Nephron (organoid): ENCODE results near the gene MGRN1.

ENCODE experiments used
- H3K27ac Mint-ChIP-seq, 3 experiments: 2 replicates each; pipeline ENCODE4 v1.8.0; 2020; ENCODE audit warnings: mixed read lengths in 3 of 3, mild to moderate bottlenecking in 2 of 3, moderate library complexity in 1 of 3
- H3K27me3 Mint-ChIP-seq: 2 replicates; pipeline ENCODE4 v1.8.0; 2021; ENCODE audit warnings: low read depth, mild to moderate bottlenecking, moderate library complexity, mixed read lengths
- H3K36me3 Mint-ChIP-seq: 2 replicates; pipeline ENCODE4 v1.8.0; 2020; ENCODE audit warnings: low read depth, mixed read lengths
- H3K4me1 Mint-ChIP-seq: 2 replicates; pipeline ENCODE4 v1.8.0; 2020; ENCODE audit warnings: mixed read lengths
- H3K4me3 Mint-ChIP-seq, 3 experiments: 2 replicates each; pipeline ENCODE4 v1.8.0; 2020; ENCODE audit warnings: mild to moderate bottlenecking in 3 of 3, mixed read lengths in 3 of 3, moderate library complexity in 2 of 3
- H3K9me3 Mint-ChIP-seq: 2 replicates; pipeline ENCODE4 v1.8.0; 2020; ENCODE audit warnings: mixed read lengths
- CTCF ChIP-seq, 3 experiments: fragments of 200-600 bp; sonication (generic); IDR thresholded peaks; one replicate each; pipeline ENCODE4 v1.5.0; 2021; ENCODE audit warnings: antibody characterized with exemption in 3 of 3; ENCODE audit not compliant: unreplicated experiment in 3 of 3

Gene MGRN1

GRCh38 chr16:4583906-4584305, 40.7 kb upstream of the MGRN1 start:
- Mint-ChIP-seq H3K36me3 (no peaks in the 10 kb centered on the region), H3K27ac (no peak overlapping the region), H3K9me3 (peaks cover 2% of the 10 kb centered on the region), H3K4me1 (peaks cover 6% of the 10 kb centered on the region), H3K27me3 (peaks cover 5% of the 10 kb centered on the region), H3K4me3 (no peak overlapping the region)
- no peak for TF ChIP-seq CTCF (IDR thresholded peaks at IDR 0.05; ENCODE audit: unreplicated experiment in 3 of 3)

DNA sequence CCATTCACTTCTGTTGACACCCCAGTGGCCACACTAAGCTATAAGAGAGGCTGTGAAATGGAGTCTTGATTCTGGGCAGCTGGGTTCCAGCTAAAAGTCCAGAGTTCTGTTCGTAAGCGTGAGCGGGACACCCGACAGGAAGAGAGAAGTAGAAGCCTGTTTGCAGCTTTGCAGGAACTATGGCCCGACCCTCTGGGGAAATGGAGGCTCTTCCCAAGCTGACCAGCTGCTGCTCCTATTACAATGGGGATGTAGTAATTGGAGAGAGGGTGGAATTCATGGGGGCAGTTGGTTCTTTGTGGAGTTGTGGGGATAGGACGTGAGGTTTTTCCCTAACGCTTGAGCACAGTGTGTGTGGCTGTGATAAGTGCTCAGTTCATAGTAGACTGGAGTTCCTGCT, 38.3 kb upstream of the MGRN1 start:
- Mint-ChIP-seq H3K4me3 (no peak overlapping the region), H3K4me1 (peaks cover 6% of the 10 kb centered on the region), H3K27me3 (peaks cover 5% of the 10 kb centered on the region), H3K36me3 (no peaks in the 10 kb centered on the region), H3K27ac (no peak overlapping the region), H3K9me3 (peaks cover 2% of the 10 kb centered on the region)
- no peak for TF ChIP-seq CTCF (IDR thresholded peaks at IDR 0.05; ENCODE audit: unreplicated experiment in 3 of 3)

DNA sequence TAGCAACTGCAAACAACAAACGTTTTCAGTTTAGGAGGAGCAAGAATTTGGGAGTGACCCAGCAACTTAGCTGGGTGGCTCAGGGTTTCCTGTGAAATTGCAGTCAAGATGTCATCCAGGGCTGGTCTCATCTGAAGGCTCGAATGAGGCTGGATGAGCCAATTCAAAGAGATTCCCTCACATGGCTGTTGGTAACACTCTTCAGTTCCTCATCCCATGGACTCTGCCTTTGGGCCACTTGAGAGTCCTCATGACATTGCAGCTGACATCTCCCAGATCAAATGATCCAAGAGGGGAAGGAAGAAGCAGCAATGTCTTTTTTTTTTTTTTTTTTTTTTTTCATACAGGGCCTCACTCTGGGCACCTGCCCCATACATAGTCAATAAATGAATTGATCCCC, 36.2 kb upstream of the MGRN1 start:
- no peak for TF ChIP-seq CTCF (IDR thresholded peaks at IDR 0.05; ENCODE audit: unreplicated experiment in 3 of 3)
- Mint-ChIP-seq H3K4me1 (peaks cover 18% of the 10 kb centered on the region), H3K4me3 (no peak overlapping the region), H3K27me3 (peaks cover 5% of the 10 kb centered on the region), H3K9me3 (peaks cover 2% of the 10 kb centered on the region), H3K27ac (no peak overlapping the region), H3K36me3 (no peaks in the 10 kb centered on the region)

DNA sequence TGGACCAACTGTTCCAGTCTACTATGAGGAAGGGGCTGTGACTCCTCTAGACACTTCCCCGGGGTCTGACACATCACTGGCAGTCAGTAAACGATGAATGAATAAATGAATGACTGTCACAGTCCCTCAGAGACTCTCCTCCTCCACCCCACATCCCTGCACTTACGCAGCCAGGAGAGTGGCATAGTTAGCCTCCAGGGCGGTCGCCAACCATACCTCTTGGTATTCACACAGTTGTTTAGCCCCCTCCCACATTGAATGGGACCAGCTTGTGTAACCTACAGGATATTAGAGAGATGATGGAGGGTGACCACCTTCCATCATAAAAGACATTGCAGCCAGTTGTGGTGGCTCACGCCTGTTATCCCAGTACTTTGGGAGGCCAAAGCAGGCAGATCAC, 35.7 kb upstream of the MGRN1 start:
- no peak overlapping the region for H3K4me3 Mint-ChIP-seq
- no peak overlapping the region for H3K27ac Mint-ChIP-seq
- H3K36me3 Mint-ChIP-seq: no peaks in the 10 kb centered on the region
- H3K27me3 Mint-ChIP-seq: peaks cover 5% of the 10 kb centered on the region
- no peak for TF ChIP-seq CTCF (IDR thresholded peaks at IDR 0.05; ENCODE audit: unreplicated experiment in 3 of 3)
- H3K9me3 Mint-ChIP-seq: peaks cover 2% of the 10 kb centered on the region
- peaks cover 18% of the 10 kb centered on the region for H3K4me1 Mint-ChIP-seq

- Mint-ChIP-seq H3K27ac (peak overlapping the region in 1 of 3 experiments; percentile 44), H3K36me3 (no peaks in the 10 kb centered on the region), H3K4me1 (peaks cover 18% of the 10 kb centered on the region), H3K4me3 (no peak overlapping the region), H3K9me3 (peaks cover 2% of the 10 kb centered on the region), H3K27me3 (peaks cover 3% of the 10 kb centered on the region)
- no peak for TF ChIP-seq CTCF (IDR thresholded peaks at IDR 0.05; ENCODE audit: unreplicated experiment in 3 of 3)
Measured at GRCh38 chr16:4591191-4591590, 33.4 kb upstream of the MGRN1 start.

GRCh38 chr16:4591706-4592470, 32.7 kb upstream of the MGRN1 start:
- Mint-ChIP-seq H3K27ac (peak overlapping the region in 2 of 3 experiments; percentile 37 to 44), H3K9me3 (peaks cover 2% of the 10 kb centered on the region), H3K4me3 (no peak overlapping the region), H3K36me3 (no peaks in the 10 kb centered on the region), H3K4me1 (peaks cover 16% of the 10 kb centered on the region), H3K27me3 (no peaks in the 10 kb centered on the region)
- TF ChIP-seq CTCF (IDR thresholded peaks at IDR 0.05; ENCODE audit: unreplicated experiment in 3 of 3): no peak
